ENCODE data around the gene CWF19L1.

Gene CWF19L1

GRCh38 chr10:100245484-100246220 lies 21.8 kb downstream of the CWF19L1 start:
- no peak for DNase-seq

- DNase-seq = no peak
Measured at GRCh38 chr10:100239851-100240250, 27.6 kb downstream of the CWF19L1 start.

DNA sequence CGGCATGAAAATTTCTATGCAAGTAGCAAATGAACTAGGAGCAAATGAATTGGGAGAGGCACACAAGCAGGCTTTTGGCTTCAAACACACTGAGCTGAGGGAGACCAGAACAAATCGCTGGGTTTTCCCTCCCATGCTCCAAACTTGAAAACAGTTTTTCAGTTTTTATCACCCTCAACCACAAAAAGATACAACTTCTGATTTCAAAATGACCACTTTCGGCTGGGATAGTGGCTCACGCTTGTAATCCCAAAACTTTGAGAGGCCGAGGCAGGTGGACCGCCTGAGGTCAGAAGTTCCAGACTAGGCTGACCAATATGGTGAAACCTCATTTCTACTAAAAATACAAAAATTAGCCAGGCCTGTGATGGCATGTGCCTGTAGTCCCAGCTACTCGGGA lies 29.0 kb downstream of the CWF19L1 start:
- no peak for DNase-seq

DNA sequence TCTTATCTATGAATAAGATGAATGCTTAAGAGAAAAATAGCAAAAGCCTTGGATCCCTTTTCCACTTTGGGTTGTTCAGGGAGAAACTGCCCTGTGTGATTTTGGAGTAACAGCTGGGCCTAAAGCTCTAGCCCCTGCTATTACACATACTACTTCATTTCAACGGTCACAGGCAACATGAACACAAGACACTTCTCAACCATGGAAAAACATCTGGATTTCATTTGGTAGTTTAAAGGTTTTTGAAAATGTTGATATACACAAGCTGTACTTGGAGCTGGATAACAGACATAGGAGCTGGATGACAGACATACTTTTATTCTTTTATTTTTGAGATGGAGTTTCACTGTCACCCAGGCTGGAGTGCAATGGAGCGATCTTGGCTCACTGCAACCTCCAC lies 35.3 kb downstream of the CWF19L1 start:
- DNase-seq = no peak

DNA sequence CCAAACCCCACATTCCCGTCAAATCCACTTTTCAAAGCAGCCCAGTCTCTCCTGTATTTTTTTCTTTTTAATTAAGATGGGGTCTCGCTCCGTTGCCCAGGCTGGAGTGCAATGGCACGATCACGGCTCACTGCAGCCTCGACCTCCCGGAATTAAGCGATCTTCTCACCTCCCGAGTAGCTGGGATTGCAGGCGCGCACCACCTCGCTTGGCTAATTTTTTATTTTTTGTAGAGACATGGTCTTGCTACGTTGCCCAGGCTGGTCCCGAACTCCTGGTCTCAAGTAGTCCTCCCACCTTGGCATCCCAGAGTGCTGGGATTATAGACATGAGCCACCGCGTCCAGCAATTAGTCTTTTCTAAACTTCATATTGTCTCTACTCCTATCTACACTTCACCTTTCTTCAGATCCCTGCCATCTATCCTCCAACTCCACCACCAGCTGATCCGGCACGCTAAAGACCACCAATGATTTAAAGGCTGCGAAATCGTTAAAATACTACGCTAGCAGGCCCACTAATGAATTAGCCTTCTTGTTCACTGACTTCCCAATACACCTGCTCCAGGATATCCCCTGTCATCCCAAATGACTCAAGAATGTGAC lies 37.5 kb downstream of the CWF19L1 start:
- no peak for DNase-seq

- peak in 2 of 6 experiments; percentile 17 to 27 for DNase-seq
Measured at GRCh38 chr10:100223879-100224278, 43.6 kb downstream of the CWF19L1 start.

DNA sequence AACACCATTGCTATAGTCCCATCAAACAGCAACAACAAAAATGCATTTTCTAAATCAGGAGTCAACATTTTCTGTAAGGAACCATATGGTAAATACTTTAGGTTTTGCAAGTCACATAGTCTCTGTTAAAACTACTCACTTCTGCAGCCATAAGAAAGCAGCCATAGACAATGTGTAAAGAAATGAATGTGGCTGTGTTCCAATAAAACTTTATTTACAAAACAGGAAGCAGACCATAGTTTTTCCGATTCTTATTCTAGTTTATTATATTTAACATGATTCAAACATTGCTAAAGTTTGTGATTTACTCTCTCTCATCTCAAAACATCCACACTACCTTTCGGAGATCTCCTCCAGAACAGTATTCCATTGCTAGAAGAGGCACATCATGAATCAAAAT lies 44.9 kb downstream of the CWF19L1 start:
- no peak for DNase-seq

DNA sequence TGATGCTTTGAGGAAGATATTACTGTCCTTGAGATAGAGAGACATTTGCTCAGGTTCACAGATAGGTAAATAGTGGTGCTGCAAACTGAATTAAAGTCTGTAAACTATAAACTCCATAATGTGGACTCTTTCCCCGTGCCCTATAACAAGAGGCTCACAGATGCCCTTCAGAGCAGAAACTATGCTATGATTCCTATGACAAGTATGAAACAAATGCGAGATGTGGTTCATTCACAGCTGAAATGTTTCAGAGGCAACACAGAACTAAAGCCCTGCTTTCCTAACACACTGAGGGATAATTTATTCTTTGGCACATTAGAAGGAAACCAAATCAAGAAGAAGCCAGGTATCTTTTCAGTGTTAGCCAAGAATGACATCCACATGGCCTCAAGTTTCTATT lies 51.4 kb downstream of the CWF19L1 start:
- no peak for DNase-seq

DNA sequence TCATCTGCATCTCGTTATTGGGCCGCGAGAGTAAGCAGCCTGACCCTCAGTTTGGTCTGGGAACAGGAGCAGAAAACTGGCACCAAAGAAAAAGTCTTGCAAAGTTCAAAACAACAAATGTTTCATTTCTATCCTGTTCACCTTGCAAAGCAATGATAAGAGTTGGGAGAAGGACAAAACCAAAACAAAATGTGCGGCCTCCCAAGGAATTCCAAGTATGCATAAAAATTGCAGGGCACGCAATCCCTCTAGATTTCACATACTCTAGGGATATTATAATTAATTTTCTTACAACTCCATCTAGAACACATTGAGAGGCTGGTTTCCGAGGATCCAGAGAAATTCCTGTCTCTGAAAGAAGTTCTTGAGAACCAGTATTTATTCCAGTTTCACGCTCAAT lies 58.1 kb downstream of the CWF19L1 start:
- no peak for DNase-seq

- DNase-seq = no peak
Measured at GRCh38 chr10:100208276-100208675, 59.2 kb downstream of the CWF19L1 start.

GRCh38 chr10:100204370-100204769 lies 63.1 kb downstream of the CWF19L1 start:
- DNase-seq = no peak

GRCh38 chr10:100201549-100201948 lies 65.9 kb downstream of the CWF19L1 start:
- DNase-seq = no peak

DNA sequence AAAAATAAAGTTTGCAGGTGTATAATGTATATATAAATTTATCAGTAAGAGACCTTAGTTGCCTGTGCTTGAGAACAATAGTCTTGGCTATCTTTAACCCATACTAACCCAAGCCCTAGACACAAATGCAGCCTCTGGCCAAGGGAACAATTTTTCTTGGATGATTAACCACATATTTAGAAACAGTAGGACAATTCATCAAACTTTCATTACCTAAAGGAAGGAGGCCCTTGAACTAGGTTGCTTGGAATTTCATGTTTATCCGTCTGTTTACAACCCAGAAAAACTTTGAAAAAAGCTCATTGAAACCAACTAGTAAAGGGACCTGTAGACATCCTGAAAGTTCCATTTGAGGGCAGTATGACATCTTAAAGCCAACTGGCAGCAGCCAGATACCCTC lies 72.7 kb downstream of the CWF19L1 start:
- no peak for DNase-seq

DNA sequence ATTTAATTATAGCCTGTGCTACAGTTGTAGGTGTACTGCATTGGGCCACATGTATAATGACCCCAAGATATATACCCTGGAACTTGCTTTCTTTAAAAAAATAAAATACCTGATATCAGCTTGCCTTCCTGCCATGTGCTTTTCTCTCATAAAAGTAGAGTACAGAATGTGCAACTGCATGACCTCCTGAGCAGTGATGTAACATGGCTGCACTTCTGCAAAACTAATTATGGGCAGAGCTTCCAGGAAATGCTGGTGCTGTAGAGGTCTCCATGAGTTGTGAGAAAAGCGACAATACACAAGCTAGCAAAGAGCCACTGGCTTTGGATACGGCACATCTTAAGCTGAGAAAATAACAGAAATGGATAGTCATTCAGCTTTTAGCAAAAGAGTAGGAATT lies 75.1 kb downstream of the CWF19L1 start:
- no peak for DNase-seq

- peak in 1 of 6 experiments; percentile 26 for DNase-seq
Measured at GRCh38 chr10:100186253-100187212, 80.9 kb downstream of the CWF19L1 start.

- DNase-seq = peak; percentile 80 to 89 (median 86)
Measured at GRCh38 chr10:100185364-100186252, 81.8 kb downstream of the CWF19L1 start, which contains the start of gene ERLIN1. Gene ERLIN1, minus strand, starts transcription at chr10:100186029. Its CDS starts 403 bp downstream, at chr10:100185626.

GRCh38 chr10:100184840-100185239 lies 82.6 kb downstream of the CWF19L1 start:
- DNase-seq = no peak

DNA sequence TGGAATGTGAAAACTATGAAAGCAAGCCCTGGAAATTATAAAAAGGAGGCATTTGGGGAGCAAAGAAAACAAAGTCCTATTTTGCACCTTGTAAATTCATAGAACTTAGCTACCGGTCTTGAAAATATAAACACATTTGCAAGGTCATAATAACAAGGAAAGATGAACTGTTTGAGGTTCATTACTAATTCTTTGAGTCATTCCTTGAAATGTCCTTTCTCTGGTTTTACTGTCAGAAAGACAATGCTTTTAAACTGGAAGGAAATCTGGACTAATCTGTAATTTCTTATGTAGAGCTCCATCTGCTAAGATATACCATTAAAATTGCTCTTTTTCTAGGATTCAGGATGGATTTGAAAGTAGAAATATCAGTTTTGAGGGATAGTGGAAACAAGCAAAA lies 83.0 kb downstream of the CWF19L1 start:
- DNase-seq = no peak

GRCh38 chr10:100183481-100183880 lies 84.0 kb downstream of the CWF19L1 start:
- DNase-seq = no peak

DNA sequence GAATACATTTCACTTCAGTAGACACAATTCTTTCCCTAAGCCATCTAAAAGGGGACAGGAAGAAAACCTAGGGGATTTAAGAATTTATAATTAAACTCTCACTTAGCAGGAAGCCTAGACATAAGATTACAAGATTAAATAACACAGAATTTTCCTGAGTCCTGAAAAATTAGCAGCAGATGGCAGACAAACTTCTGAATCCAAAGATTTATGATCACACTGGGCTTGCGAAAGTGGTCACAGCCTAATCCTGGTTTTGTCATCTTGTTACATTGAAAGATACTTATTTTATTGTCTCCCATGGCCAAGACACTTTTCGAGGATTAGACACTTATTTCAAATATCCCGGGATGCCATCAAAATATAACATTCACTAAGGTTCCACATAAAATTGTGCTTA lies 84.5 kb downstream of the CWF19L1 start:
- DNase-seq = no peak

Measured in stimulated activated naive CD4-positive, alpha-beta T cell (primary cell).